HG03097 (cell line): ENCODE results near the gene KCNA1.
"Not testable (repeated sequence)": the region's sequence is repeated elsewhere in the genome, so short reads cannot be mapped to it uniquely, and the experiment has no call there.

Source experiments
- ATAC-seq: cut with Tn5 transposase; IDR thresholded peaks from one replicate; pipeline ENCODE4 v1.9.1; 2021; ENCODE audit not compliant: unreplicated experiment, low FRiP score

The KCNA1 gene

DNA sequence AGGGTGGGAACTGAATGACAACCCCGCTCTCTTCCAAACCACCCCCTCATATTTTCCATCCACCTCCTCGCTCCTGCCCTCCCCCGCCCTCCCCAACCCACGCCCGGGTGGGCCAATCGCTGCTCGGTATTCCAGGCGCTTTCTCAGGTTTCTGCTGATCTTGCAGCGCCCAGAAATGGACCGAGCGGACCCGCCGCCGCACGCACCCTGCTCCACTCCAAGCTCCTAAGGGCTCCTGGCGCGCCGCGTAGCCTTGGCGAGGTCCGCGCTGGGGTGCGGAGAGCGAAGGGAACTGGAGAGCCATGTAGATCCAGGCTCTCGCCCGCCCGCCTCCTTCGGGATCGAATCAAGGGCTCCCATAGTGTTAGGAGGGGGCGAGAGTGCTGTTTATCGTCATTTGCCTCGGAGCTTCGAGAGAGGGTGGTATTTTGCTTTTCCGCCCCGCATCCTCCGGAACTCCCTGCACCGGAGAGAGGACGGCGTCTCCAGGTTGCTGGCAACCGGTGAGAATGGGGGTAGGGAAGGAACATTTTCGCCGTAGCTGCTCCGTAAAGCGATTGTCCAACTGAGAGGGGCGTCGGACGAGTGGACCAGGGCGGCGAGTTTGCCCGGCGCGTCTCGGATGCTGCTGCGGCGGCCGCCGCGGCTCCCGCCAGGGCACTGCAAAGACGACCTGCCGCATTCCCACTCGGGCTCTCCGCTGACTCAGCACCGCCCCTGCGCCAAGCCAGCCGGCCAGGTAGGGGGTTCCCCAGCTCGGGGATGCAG lies at the start of gene KCNA1:
TSS of gene KCNA1 (plus strand) at position 172 of the 768 bp plus-strand sequence. CDS start 1,474 bp downstream, outside the sequence.
- ATAC-seq: no peak

DNA sequence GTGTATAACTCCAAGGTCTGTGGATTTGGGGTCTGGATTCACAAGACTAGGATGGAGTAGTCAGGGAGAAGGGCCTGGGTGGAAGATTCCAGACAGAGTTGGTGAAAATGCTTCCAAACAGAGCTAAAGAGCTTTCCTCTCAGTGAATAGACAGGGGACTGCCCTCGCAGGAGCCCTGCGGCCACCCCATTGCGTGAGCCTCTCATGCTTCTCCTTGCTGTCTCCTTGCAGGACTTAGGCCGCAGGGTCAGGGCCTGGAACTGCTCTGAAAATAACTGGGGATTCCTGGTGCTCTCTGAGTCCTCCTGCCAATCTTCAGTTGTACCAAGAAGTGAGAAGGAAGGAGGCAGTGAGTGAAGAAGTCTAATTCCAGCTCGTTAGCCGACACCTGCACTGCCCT lies 49.0 kb upstream of the KCNA1 start:
- ATAC-seq: no peak

DNA sequence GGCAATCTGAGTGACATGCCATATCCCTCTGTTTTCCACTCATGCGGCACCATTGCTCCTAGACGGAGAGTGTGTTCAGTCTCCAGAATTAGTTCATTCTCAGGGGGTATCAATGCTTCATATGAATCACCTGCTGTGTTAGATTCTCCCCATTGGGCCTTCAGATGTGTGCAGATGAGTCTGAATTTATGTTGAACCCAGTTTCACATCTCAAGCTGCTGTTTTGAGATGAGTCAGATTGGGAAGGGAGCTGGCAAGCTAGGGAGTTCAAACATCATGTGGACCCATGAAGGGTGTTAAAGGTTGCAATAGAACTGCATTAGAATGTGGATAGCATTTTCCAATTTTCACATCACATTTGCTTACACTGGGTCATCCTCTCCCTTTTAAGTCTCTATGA lies 46.9 kb upstream of the KCNA1 start:
- no peak for ATAC-seq

DNA sequence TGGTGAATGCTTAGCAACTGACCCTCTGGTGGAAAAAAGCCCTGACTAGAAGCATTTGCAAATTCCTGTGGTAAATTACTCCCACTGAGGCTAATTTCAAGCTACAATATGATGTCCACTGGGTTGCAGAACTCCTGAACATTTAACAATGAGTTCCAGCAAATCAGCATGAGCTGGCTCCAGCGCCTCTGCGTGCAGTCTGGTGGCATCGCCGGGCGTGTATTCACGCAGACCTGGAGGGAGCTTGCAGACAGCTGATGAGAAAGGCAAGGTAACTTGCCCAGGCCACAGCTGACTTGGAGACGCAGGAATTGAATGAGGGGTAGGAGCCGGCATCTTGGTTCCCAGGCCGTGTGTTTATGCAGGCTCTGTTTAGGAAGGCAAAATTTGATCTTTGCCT lies 45.1 kb upstream of the KCNA1 start:
- ATAC-seq: no peak

DNA sequence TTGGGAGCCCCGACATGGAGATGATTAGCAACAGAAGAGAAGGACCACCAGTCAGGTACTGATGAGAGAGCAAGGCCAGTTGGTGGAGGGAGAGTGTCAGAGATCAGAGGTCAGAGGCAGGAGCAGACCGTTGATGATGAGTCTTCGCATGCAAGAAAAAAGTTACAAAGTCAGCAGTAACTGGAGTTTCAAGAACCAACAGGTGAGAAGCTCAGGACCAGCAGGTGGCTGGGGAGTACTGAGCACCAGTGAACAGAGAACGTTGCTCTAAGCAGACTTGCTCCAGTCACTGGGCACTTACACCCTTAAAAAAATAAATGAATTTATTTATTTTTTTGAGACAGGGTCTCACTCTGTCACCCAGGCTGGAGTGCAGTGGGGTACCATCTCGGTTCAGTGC lies 44.5 kb upstream of the KCNA1 start:
- no peak for ATAC-seq

DNA sequence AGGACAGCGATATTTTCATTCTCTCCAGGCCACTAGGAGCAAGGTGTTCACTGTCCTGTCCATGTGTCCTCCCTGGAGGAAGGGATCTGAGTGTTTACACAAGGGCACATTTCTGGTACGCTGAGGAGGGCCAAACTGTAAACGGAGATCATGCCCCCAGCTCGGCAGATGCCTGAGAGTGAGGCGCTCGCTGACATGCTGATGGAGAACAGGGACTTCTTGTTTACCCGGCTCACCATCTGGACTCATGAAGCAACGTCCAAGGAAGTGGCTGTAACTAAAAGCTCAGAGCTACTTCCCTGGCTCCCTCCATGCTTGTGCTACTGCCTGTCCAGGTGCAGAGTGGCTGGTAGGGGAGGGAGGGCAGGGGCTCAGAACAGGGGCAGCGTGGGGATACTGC lies 43.4 kb upstream of the KCNA1 start:
- no peak for ATAC-seq

DNA sequence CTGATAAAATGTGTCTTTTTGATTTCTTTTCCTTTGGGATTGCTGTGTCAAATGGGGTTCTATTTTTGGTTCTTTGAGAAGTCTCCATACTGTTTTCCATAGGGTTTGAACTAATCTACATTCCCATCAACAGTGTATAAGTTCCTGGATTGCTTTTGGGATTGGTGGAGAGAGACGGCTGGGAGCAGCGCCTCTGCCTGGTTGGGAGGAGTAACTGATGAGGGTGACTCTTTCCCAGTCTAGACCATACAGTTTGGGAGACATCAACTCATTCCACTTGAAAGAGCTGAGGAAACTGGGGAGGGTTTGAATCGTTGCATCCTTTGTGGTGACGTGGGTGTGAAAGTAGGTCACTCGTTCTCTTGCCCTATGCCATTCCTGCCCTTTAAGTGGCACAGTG lies 42.3 kb upstream of the KCNA1 start:
- ATAC-seq: no peak

DNA sequence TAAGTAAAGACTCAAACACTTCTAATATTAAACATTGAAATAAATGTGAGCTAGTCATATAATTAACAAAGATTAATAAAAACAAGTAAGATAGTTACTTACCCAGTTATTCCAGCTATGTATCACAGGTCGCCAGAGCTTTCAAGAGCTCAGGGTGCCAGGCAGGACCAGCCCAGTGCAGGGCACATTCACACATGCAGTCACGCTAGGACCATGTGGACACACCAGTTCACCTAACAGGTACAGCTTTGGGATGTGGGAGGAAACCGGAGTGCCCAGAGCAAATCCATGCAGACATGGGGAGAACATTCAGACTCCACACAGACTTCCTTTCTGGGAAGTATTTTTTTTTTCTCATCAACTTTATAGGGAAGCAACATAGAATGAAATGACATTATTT lies 39.3 kb upstream of the KCNA1 start:
- ATAC-seq: no peak

DNA sequence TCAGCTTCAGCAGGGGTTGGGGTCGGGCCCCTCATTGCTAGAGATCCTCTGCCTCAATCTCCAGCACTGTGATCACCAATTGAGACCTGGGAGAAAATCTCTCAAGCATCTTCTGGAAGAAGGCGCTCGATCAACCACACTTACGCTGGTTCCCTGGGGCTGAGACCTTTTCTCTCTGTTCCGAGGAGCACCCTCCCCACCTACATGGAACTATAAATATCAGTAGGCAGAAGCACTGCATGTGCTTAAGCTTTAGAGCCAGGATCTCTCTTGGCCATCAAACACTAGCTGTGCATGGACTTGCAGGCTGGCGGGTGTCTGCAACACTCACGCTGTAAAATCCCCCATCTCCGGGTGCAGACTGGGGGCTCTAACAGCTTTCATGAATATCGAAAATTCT lies 38.2 kb upstream of the KCNA1 start:
- ATAC-seq: no peak

DNA sequence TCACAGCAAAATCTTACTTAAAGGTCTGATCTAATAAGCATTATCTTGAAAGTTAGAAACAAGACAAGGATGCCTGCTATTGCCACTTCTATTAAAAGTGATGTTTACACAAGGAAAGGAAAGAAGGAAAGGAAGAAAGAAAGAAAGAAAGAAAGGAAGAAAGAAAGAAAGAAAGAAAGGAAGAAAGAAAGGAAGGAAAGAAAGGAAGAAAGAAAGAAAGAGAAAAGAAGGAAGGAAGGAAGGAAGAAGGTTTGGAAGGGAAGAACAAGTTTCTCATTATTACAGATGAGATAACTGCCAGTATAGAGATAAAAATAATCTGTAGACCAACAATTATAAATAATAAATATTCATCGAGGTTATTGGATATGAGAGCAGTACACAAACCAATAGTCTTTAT lies 35.8 kb upstream of the KCNA1 start:
- ATAC-seq: no peak

DNA sequence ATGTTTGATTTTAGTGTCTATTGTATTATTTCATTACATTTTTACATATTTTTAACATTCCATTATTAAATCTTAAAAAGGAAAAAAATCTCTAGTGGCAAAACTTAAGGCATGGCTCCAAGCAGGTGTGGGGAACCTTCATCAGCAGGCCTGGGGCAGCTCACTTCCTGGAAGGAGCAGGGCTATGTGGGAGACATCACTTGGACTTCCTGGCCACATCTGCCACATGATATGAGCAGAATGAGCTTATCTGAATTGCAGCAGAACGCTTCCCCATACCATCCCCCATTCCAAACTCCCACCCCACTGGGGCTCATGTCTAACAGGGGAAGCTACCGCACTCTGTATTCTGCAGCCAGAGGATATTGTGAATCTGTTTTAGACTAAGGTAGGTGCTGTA lies 35.0 kb upstream of the KCNA1 start:
- no peak for ATAC-seq

DNA sequence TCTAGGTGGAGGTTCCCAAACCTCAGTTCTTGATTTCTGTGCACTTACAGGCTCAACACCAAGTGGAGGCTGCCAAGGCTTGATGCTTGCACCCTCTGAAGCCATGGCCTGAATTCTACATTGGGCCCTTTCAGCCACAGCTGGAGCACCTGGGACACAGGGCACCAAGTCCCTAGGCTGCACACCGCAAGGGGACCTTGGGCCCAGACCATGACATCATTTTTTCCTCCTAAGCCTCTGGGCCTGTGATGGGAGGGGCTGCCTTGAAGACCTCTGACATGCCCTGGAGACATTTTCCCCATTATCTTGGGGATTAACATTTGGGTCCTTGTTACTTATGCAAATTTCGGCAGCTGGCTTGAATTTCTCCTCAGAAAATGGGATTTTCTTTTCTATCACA lies 30.2 kb upstream of the KCNA1 start:
- not testable (repeated sequence) for ATAC-seq

DNA sequence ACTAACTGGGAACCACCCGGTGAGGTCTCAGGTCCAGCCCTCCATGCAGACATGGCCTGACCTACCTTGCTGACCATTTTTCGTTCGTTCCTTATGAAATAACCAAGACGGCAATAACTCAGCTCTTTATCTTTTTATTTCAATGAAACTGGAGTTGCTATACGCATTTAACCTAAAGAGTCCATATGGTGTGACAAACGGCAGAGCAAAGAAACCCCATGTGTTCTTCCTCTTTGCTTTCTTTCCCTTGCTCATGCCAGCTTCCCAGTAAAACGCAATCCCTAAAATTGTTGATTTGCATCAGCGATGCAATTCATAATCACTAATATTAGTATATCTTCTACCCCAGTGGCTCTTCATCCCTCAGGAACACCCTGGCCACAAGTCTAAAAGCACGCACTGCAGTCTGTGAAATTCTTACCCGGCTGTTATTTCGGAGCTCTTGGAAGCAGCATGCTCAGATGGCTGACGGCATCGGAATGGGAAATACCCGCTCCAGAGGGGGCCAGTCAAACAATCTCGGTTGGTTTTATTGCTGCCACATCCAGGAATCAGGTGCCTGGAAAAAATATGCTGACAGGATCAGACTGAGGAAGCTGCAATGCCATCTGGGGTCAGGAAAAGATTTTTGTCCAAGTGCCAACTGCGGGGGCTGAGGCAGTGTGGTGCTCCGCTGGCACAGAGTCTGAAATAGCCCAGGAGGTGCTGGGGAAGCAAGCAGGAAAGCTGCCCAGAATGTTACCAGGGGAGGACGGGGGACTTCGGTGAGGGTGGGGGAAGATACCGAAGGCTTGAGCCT lies 28.2 kb upstream of the KCNA1 start:
- no peak for ATAC-seq

DNA sequence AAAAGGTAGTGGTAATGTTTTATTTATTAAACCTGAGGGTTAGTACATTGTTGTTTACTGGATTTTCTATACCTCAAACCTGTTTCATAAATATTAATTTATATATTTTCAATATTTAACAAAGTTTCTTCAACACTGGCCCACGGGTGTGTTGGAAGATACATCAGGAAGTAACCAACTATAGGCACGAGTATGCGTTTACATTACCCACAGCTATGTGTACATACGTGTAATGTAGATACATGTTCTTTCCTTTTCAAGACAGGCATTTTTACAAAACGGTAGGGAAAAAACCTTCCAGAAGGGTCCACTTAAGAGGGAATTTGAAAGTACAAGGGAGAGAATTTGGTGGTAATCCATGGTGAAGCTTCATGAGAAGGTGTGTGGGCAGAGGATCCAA lies 17.8 kb upstream of the KCNA1 start:
- no peak for ATAC-seq

DNA sequence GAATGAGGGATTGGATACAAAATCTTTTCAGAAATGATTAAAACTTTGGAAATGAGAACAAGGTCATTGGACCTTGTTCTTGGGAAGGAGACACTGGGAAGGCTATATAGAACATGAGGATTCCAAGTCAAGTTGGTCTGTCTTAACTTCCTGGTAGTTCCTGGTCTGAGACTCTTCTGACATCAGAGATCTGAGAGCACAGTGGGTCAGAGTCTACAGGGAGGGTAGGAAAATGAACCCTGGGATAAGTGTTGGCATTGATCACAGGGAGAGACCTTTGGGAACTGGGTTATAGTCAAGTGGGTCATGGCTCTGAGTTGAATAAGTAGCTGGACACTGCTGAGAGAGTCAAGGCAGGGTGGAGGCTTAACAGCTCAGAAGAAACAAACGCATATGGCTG lies 17.3 kb upstream of the KCNA1 start:
- ATAC-seq: no peak

DNA sequence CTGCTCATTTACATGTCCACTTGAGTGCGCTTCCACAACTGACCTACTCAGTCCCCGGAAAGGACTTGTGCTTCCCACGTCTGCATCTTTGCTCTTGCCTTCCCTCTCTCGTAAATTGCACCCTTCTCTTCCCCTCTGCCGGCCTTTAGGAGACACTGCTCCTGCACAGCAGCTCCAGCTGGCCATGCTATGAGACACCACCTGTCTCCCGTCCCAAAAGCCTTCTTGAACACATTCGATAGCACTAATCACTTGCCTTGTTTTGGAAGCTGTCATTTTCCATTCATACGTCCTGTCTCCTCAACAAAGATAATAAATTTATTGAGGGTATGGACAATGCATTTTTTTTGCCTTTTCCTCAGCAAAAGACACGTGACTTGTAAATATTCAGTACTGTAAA lies 15.7 kb upstream of the KCNA1 start:
- ATAC-seq: no peak

DNA sequence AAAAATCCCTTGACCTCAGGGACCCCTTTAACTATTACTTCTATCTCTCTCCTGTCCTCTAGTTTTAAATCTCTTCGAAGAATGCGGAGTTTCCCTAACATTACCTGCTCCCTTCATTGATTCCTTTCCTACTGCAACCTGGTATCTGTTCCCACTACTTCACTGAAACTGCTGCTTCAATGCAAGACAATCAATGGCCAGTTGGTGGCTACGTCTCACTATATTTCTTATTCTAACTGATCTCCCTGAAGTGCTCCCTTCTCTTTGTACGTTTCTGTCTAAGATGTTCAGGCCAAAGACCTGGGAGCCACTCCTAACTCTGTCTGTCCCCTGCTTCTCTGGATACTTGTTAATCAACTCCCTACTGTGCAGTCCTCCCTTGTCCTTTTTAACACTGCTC lies 10.3 kb upstream of the KCNA1 start:
- no peak for ATAC-seq

DNA sequence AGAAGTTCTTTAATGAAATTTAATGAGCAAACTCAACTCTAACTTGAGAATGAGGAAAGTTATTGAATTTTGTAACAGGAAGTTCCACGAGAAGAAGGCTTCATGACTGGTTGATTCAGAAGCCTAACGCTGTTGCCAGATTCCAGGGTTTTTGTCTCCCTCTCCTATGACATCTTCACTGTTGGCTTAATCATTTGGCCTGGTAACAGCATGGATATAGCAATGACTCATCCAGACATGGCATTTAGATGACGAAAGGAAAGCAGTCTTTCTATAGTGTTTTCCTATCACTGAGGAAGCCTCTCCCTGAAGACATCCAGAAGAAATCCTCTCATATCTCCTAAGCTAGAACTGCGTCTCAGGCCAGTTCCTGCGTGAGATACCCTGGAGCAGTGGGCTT lies 9.4 kb upstream of the KCNA1 start:
- ATAC-seq: no peak

DNA sequence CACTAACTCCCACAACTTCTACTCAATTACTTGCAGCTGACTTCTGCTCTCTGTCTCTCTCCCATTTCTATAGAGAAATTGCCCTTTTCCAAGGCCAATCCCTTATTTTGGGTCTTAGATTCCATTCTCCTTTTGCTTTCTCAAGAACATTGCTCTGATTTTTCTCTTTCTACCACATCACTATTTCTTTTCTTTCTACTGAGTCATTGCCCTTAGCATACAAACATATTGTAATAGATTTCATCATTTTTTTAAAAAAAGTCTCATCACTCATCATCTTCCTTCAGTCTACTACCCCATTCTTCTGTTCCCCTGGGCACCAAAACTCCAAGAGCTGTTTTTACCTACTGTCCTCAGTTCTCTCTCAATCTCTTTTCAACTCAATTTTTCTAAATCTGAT lies 4.4 kb upstream of the KCNA1 start:
- no peak for ATAC-seq

DNA sequence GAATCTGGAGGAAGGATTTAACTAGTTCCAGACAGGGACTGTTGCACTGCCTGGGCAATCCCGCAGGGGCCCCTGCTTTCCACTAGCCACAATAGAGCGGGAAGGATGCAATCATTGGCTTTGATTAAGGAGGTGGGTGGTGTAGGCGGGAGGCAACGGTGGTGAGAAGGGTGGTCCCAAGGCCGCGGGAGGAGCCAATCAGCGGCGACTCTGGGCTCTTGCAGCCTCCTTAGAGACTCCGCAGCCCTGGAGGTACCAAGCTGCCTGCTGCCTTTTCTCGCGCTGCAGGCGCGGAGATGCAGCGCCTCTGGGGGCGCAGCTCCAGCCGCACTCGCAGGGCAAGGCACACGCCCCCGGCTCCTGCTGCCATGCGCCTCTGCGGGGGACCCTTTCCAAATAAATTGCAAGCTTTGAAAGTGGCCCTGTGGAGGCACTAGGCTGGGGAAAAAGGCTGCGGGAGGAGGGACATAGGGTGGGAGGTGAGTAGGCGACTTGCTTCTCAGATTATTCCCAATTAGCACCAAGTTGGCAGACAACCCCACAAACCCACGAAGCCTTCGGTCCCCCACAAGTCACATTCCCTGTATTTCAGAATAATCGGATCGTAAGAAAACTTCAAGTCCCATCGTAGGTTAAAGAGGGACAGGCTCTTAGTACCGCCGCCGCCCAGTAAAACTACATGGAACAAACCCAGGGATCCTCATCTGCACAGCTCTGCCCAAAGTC lies 858 bp upstream of the KCNA1 start:
- ATAC-seq: no peak

DNA sequence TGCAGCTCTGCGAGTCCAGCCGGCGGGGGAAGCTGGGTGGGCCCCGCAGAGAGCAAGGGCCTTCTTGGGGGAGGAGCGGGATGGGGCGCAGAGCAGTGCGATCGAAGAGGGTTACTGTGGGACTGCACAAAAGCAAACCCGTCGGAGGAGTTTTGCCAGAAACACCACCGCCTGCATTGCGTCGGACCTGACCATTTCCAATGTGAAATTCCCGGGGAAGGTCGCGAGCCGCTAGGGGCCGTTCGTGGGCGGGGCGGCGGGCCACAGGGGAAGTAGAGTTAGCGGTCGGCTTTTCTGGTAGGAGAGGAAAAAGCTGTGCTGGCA lies 333 bp upstream of the KCNA1 start:
- no peak for ATAC-seq
